ENCODE results near the gene CYP4F2. TPM values are rescaled to one million over a fixed set of nuclear protein-coding genes. Genes with fewer than 3 reads are reported as not detected.
A peak's percentile ranks its signal among the peaks of the same experiment; 100 is the strongest.

The CYP4F2 gene
- total and polyA plus RNA-seq, 9 of the 15 experiments (the other 6 are each of a cell fraction or from before 2014, with no cell fraction given): 0.10 to 0.56 (median 0.32) TPM; not detected in 2

DNA sequence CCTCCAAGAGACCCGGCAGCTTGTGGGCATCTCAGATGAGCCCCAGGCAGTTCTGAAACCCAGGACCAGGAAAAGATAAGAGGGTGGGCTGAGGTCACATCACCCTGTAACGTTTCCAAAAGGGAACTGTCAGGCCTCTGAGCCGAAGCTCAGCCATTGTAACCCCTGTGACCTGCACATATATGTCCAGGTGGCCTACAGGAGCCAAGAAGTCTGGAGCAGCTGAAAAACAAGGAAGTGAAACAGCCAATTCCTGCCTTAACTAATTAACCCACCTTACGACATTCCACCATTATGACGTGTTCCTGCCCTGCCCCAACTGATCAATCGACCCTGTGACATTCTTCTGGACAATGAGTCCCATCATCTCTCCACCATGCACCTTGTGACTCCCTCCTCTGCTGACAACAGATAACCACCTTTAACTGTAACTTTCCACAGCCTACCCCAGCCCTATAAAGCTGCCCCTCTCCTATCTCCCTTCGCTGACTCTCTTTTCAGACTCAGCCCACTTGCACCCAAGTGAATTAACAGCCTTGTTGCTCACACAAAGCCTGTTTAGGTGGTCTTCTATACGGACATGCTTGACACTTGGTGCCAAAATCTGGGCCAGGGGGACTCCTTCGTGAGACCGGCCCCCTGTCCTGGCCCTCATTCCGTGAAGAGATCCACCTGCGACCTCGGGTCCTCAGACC, 69.1 kb downstream of the CYP4F2 start (continued):
- peak; percentile 63 for TF ChIP-seq GATA2 (CRISPR knock-in tag; IDR thresholded peaks at IDR 0.05)
- peak; percentile 86 for TF ChIP-seq HIVEP1 (CRISPR knock-in tag; IDR thresholded peaks at IDR 0.05)
- TF ChIP-seq, protein P1, sequence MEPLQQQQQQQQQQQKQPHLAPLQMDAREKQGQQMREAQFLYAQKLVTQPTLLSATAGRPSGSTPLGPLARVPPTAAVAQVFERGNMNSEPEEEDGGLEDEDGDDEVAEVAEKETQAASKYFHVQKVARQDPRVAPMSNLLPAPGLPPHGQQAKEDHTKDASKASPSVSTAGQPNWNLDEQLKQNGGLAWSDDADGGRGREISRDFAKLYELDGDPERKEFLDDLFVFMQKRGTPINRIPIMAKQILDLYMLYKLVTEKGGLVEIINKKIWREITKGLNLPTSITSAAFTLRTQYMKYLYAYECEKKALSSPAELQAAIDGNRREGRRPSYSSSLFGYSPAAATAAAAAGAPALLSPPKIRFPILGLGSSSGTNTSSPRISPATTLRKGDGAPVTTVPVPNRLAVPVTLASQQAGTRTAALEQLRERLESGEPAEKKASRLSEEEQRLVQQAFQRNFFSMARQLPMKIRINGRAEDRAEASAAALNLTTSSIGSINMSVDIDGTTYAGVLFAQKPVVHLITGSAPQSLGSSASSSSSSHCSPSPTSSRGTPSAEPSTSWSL (CRISPR knock-in tag; IDR thresholded peaks at IDR 0.05; ENCODE audit: borderline replicate concordance): peak; percentile 83; the same call in 1 of the 2 replicates
- peak; percentile 59; the same call in 1 of the 2 replicates for TF ChIP-seq TCFL5 (CRISPR knock-in tag; conservative IDR thresholded peaks at IDR 0.05)
- TF ChIP-seq, protein P2, sequence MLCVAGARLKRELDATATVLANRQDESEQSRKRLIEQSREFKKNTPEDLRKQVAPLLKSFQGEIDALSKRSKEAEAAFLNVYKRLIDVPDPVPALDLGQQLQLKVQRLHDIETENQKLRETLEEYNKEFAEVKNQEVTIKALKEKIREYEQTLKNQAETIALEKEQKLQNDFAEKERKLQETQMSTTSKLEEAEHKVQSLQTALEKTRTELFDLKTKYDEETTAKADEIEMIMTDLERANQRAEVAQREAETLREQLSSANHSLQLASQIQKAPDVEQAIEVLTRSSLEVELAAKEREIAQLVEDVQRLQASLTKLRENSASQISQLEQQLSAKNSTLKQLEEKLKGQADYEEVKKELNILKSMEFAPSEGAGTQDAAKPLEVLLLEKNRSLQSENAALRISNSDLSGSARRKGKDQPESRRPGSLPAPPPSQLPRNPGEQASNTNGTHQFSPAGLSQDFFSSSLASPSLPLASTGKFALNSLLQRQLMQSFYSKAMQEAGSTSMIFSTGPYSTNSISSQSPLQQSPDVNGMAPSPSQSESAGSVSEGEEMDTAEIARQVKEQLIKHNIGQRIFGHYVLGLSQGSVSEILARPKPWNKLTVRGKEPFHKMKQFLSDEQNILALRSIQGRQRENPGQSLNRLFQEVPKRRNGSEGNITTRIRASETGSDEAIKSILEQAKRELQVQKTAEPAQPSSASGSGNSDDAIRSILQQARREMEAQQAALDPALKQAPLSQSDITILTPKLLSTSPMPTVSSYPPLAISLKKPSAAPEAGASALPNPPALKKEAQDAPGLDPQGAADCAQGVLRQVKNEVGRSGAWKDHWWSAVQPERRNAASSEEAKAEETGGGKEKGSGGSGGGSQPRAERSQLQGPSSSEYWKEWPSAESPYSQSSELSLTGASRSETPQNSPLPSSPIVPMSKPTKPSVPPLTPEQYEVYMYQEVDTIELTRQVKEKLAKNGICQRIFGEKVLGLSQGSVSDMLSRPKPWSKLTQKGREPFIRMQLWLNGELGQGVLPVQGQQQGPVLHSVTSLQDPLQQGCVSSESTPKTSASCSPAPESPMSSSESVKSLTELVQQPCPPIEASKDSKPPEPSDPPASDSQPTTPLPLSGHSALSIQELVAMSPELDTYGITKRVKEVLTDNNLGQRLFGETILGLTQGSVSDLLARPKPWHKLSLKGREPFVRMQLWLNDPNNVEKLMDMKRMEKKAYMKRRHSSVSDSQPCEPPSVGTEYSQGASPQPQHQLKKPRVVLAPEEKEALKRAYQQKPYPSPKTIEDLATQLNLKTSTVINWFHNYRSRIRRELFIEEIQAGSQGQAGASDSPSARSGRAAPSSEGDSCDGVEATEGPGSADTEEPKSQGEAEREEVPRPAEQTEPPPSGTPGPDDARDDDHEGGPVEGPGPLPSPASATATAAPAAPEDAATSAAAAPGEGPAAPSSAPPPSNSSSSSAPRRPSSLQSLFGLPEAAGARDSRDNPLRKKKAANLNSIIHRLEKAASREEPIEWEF (CRISPR knock-in tag; IDR thresholded peaks at IDR 0.05): peak; percentile 89
- peak; percentile 87 for TF ChIP-seq ZNF79 (CRISPR knock-in tag; IDR thresholded peaks at IDR 0.05; ENCODE audit: low read depth)
- 0 out of 2 replicates have a peak, but pooled peaks have one; percentile 15 for TF ChIP-seq RHOXF2B (CRISPR knock-in tag; conservative IDR thresholded peaks at IDR 0.05)
- TF ChIP-seq MTA2 (IDR thresholded peaks at IDR 0.05; ENCODE audit: low read depth): peak; percentile 77
- TF ChIP-seq, protein P3, sequence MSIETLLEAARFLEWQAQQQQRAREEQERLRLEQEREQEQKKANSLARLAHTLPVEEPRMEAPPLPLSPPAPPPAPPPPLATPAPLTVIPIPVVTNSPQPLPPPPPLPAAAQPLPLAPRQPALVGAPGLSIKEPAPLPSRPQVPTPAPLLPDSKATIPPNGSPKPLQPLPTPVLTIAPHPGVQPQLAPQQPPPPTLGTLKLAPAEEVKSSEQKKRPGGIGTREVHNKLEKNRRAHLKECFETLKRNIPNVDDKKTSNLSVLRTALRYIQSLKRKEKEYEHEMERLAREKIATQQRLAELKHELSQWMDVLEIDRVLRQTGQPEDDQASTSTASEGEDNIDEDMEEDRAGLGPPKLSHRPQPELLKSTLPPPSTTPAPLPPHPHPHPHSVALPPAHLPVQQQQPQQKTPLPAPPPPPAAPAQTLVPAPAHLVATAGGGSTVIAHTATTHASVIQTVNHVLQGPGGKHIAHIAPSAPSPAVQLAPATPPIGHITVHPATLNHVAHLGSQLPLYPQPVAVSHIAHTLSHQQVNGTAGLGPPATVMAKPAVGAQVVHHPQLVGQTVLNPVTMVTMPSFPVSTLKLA (conservative IDR thresholded peaks at IDR 0.05): peak in 1 of 2 experiments; percentile 48; a peak in 2 of 4 replicates
- TF ChIP-seq SOX6 (IDR thresholded peaks at IDR 0.05): peak; percentile 87
- peak; percentile 57; the same call in 1 of the 2 replicates for TF ChIP-seq ZFP1 (CRISPR knock-in tag; IDR thresholded peaks at IDR 0.05)
- peak; percentile 54 for TF ChIP-seq TAF9B (IDR thresholded peaks at IDR 0.05; ENCODE audit: partially characterized antibody)
- TF ChIP-seq DPF2 (IDR thresholded peaks at IDR 0.05): peak; percentile 79
- TF ChIP-seq SUPT5H (IDR thresholded peaks at IDR 0.05): peak; percentile 90
- TF ChIP-seq, protein P4, sequence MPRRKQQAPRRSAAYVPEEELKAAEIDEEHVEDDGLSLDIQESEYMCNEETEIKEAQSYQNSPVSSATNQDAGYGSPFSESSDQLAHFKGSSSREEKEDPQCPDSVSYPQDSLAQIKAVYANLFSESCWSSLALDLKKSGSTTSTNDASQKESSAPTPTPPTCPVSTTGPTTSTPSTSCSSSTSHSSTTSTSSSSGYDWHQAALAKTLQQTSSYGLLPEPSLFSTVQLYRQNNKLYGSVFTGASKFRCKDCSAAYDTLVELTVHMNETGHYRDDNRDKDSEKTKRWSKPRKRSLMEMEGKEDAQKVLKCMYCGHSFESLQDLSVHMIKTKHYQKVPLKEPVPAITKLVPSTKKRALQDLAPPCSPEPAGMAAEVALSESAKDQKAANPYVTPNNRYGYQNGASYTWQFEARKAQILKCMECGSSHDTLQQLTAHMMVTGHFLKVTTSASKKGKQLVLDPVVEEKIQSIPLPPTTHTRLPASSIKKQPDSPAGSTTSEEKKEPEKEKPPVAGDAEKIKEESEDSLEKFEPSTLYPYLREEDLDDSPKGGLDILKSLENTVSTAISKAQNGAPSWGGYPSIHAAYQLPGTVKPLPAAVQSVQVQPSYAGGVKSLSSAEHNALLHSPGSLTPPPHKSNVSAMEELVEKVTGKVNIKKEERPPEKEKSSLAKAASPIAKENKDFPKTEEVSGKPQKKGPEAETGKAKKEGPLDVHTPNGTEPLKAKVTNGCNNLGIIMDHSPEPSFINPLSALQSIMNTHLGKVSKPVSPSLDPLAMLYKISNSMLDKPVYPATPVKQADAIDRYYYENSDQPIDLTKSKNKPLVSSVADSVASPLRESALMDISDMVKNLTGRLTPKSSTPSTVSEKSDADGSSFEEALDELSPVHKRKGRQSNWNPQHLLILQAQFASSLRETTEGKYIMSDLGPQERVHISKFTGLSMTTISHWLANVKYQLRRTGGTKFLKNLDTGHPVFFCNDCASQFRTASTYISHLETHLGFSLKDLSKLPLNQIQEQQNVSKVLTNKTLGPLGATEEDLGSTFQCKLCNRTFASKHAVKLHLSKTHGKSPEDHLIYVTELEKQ (CRISPR knock-in tag; IDR thresholded peaks at IDR 0.05): peak; percentile 53
- TF ChIP-seq SP1 (CRISPR knock-in tag; IDR thresholded peaks at IDR 0.05): peak; percentile 71
- peak; percentile 74; the same call in 1 of the 2 replicates for TF ChIP-seq SPI1 (IDR thresholded peaks at IDR 0.05; ENCODE audit: borderline replicate concordance, low read depth, low read length)

Data from K562 (cell line).